ENCODE data around the gene NOP16.

DNA sequence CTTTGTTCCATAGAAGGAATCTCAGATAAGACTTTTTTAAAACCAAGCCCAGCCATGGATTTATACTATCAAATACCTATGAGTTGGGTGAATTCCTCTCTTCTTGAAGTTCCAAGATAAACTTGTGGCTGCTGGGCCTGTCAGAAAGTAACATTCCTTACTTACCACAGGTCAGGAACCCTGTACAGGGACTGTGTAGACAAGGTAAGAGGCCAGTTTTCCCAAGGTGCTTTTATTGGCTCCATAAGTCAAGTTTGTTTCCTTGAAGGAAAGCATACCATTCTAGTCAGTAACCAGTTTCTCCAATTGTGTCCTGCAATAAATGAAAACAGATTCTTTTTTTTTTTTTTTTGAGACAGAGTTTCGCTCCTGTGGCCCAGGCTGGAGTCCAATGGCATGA, 36.7 kb upstream of the NOP16 start:
- TF ChIP-seq, protein P1, sequence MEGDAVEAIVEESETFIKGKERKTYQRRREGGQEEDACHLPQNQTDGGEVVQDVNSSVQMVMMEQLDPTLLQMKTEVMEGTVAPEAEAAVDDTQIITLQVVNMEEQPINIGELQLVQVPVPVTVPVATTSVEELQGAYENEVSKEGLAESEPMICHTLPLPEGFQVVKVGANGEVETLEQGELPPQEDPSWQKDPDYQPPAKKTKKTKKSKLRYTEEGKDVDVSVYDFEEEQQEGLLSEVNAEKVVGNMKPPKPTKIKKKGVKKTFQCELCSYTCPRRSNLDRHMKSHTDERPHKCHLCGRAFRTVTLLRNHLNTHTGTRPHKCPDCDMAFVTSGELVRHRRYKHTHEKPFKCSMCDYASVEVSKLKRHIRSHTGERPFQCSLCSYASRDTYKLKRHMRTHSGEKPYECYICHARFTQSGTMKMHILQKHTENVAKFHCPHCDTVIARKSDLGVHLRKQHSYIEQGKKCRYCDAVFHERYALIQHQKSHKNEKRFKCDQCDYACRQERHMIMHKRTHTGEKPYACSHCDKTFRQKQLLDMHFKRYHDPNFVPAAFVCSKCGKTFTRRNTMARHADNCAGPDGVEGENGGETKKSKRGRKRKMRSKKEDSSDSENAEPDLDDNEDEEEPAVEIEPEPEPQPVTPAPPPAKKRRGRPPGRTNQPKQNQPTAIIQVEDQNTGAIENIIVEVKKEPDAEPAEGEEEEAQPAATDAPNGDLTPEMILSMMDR (IDR thresholded peaks at IDR 0.05; ENCODE audit: insufficient read depth, low read depth, low read length) = no peak
- TF ChIP-seq EZH2 (IDR thresholded peaks at IDR 0.05; ENCODE audit: insufficient read depth, low read length) = no peak
